H9 (cell line): ENCODE data around the gene IGSF9. TPM values are rescaled to one million over a fixed set of nuclear protein-coding genes. Genes with fewer than 3 reads are reported as not detected.

ENCODE experiments used
- DNase-seq: peaks from one replicate; pipeline ENCODE4 v3.0.0-alpha.2; 2017
- H2AFZ ChIP-seq: one replicate; pipeline ENCODE4 v1.6.1; 2013; ENCODE audit warnings: mild to moderate bottlenecking, low read length, control low read depth, moderate library complexity
- H2AK5ac ChIP-seq: 2 replicates; pipeline ENCODE4 v1.6.1; 2013; ENCODE audit warnings: low read length, control low read depth, mixed read lengths; ENCODE audit not compliant: insufficient read length
- H2BK120ac ChIP-seq: one replicate; pipeline ENCODE4 v1.6.1; 2013; ENCODE audit warnings: low read depth, mild to moderate bottlenecking, low read length, control low read depth, inconsistent platforms; ENCODE audit not compliant: poor library complexity, severe bottlenecking
- H2BK12ac ChIP-seq: 2 replicates; pipeline ENCODE4 v1.6.1; 2013; ENCODE audit warnings: low read length, control low read depth, mixed read lengths, low read depth; ENCODE audit not compliant: insufficient read length
- H2BK15ac ChIP-seq: 2 replicates; pipeline ENCODE4 v1.6.1; 2013; ENCODE audit warnings: low read depth, low read length, control low read depth
- H2BK20ac ChIP-seq: one replicate; pipeline ENCODE4 v1.6.1; 2013; ENCODE audit warnings: low read depth, mild to moderate bottlenecking, low read length, control low read depth, inconsistent platforms; ENCODE audit not compliant: poor library complexity, severe bottlenecking
- H2BK5ac ChIP-seq: 2 replicates; pipeline ENCODE4 v1.6.1; 2013; ENCODE audit warnings: low read length, control low read depth, mixed read lengths; ENCODE audit not compliant: insufficient read length
- H3K14ac ChIP-seq: 2 replicates; pipeline ENCODE4 v1.6.1; 2013; ENCODE audit warnings: low read length, control low read depth; ENCODE audit not compliant: insufficient read depth
- H3K18ac ChIP-seq: 2 replicates; pipeline ENCODE4 v1.6.1; 2013; ENCODE audit warnings: low read depth, mild to moderate bottlenecking, mixed read lengths, low read length, control low read depth; ENCODE audit not compliant: insufficient read length
- H3K23ac ChIP-seq: 2 replicates; pipeline ENCODE4 v1.6.1; 2013; ENCODE audit warnings: low read length, control low read depth, mixed read lengths, low read depth; ENCODE audit not compliant: insufficient read length
- H3K23me2 ChIP-seq: 2 replicates; pipeline ENCODE4 v1.6.1; 2013; ENCODE audit warnings: low read depth, mild to moderate bottlenecking, mixed read lengths, low read length, control low read depth; ENCODE audit not compliant: insufficient read length, poor library complexity, severe bottlenecking
- H3K27ac ChIP-seq: 2 replicates; pipeline ENCODE4 v1.5.1; 2013; ENCODE audit warnings: low read length, control low read depth, mixed read lengths, low read depth; ENCODE audit not compliant: insufficient read length
- H3K27me3 ChIP-seq: 2 replicates; pipeline ENCODE4 v1.6.1; 2013; ENCODE audit warnings: low read length, control low read depth, inconsistent platforms; ENCODE audit not compliant: insufficient read depth
- H3K4ac ChIP-seq: 2 replicates; pipeline ENCODE4 v1.6.1; 2013; ENCODE audit warnings: low read depth, mild to moderate bottlenecking, control low read depth, inconsistent platforms, low read length, moderate library complexity
- H3K4me1 ChIP-seq: 2 replicates; pipeline ENCODE4 v1.6.1; 2013; ENCODE audit warnings: low read length, control low read depth, inconsistent platforms; ENCODE audit not compliant: insufficient read depth
- H3K4me2 ChIP-seq: 2 replicates; pipeline ENCODE4 v1.6.1; 2013; ENCODE audit warnings: low read length, control low read depth, mixed read lengths; ENCODE audit not compliant: insufficient read length, insufficient read depth
- H3K56ac ChIP-seq: 2 replicates; pipeline ENCODE4 v1.6.1; 2013; ENCODE audit warnings: low read depth, mild to moderate bottlenecking, mixed read lengths, low read length, control low read depth; ENCODE audit not compliant: insufficient read length
- H3K79me1 ChIP-seq: 2 replicates; pipeline ENCODE4 v1.6.1; 2013; ENCODE audit warnings: low read depth, mild to moderate bottlenecking, moderate library complexity, low read length, control low read depth, inconsistent platforms; ENCODE audit not compliant: insufficient read depth, poor library complexity, severe bottlenecking
- H3K79me2 ChIP-seq: 2 replicates; pipeline ENCODE4 v1.6.1; 2013; ENCODE audit warnings: low read length, control low read depth, inconsistent platforms; ENCODE audit not compliant: insufficient read depth
- H3K9ac ChIP-seq: 2 replicates; pipeline ENCODE4 v1.6.1; 2013; ENCODE audit warnings: low read length, control low read depth, mixed read lengths; ENCODE audit not compliant: insufficient read length; ENCODE audit errors: extremely low read depth
- H3K9me3 ChIP-seq: one replicate; pipeline ENCODE4 v1.6.1; 2013; ENCODE audit warnings: low read depth, low read length, inconsistent platforms; ENCODE audit not compliant: control insufficient read depth
- H3T11ph ChIP-seq: one replicate; pipeline ENCODE4 v1.6.1; 2013; ENCODE audit warnings: mild to moderate bottlenecking, low read length, control low read depth, inconsistent platforms
- H4K20me1 ChIP-seq: one replicate; pipeline ENCODE4 v1.6.1; 2013; ENCODE audit not compliant: control insufficient read depth, insufficient read length, insufficient read depth
- H4K5ac ChIP-seq: 2 replicates; pipeline ENCODE4 v1.6.1; 2013; ENCODE audit warnings: low read depth, mild to moderate bottlenecking, mixed read lengths, low read length, control low read depth; ENCODE audit not compliant: insufficient read length
- H4K8ac ChIP-seq: replicated peaks from 2 replicates; pipeline ENCODE4 v1.6.1; 2013; ENCODE audit warnings: low read length, control low read depth, mixed read lengths, low read depth; ENCODE audit not compliant: insufficient read length
- H4K91ac ChIP-seq: 2 replicates; pipeline ENCODE4 v1.6.1; 2013; ENCODE audit warnings: low read depth, mild to moderate bottlenecking, moderate library complexity, mixed read lengths, low read length, control low read depth; ENCODE audit not compliant: insufficient read length
- H3K27ac Mint-ChIP-seq, 3 experiments: 2 replicates in 2 of 3; 3 replicates in 1 of 3; pipeline ENCODE4 v1.8.0; 2020 to 2021; ENCODE audit warnings: mixed read lengths in 3 of 3, mild to moderate bottlenecking in 1 of 3, moderate library complexity in 1 of 3
- H3K27me3 Mint-ChIP-seq: 2 replicates; pipeline ENCODE4 v1.8.0; 2021; ENCODE audit warnings: low read depth, mild to moderate bottlenecking, moderate library complexity, mixed read lengths
- H3K36me3 Mint-ChIP-seq, 3 experiments: 2 replicates in 2 of 3; 3 replicates in 1 of 3; pipeline ENCODE4 v1.8.0; 2020 to 2021; ENCODE audit warnings: low read depth in 3 of 3, mixed read lengths in 3 of 3; ENCODE audit not compliant: insufficient read depth in 1 of 3
- H3K4me1 Mint-ChIP-seq, 2 experiments: 2 replicates each; pipeline ENCODE4 v1.8.0; 2020; ENCODE audit warnings: mixed read lengths in 2 of 2
- H3K4me3 Mint-ChIP-seq, 2 experiments: 2 replicates in 1 of 2; 3 replicates in 1 of 2; pipeline ENCODE4 v1.8.0; 2020 to 2021; ENCODE audit warnings: mild to moderate bottlenecking in 2 of 2, mixed read lengths in 2 of 2, moderate library complexity in 1 of 2
- H3K9me3 Mint-ChIP-seq, 2 experiments: 2 replicates in 1 of 2; 3 replicates in 1 of 2; pipeline ENCODE4 v1.8.0; 2020; ENCODE audit warnings: mild to moderate bottlenecking in 2 of 2, mixed read lengths in 2 of 2, moderate library complexity in 1 of 2
- CTCF ChIP-seq: fragments of 200-600 bp; sonication (generic); conservative IDR thresholded peaks from 3 replicates; pipeline ENCODE4 v1.8.0; 2021; ENCODE audit warnings: antibody characterized with exemption, mild to moderate bottlenecking
- WGBS: extraction: QIAGEN DNeasy Blood & Tissue Kit; methylation state at CpG from one replicate; pipeline ENCODE4 v1.1.7; 2013; ENCODE audit warnings: missing lambda C conversion rate, low lambda C conversion rate, mixed read lengths; ENCODE audit not compliant: insufficient read length; ENCODE audit errors: extremely low coverage; 5-methylcytosine and 5-hydroxymethylcytosine counted together
- total RNA-seq: library from RNA; stranded (reverse); gene quantifications from 2 replicates; pipeline ENCODE4 v1.2.1, GENCODE V29; 2021

IGSF9 gene
- total RNA-seq, 1 experiment from 2014 or later = 11.3 TPM

DNA sequence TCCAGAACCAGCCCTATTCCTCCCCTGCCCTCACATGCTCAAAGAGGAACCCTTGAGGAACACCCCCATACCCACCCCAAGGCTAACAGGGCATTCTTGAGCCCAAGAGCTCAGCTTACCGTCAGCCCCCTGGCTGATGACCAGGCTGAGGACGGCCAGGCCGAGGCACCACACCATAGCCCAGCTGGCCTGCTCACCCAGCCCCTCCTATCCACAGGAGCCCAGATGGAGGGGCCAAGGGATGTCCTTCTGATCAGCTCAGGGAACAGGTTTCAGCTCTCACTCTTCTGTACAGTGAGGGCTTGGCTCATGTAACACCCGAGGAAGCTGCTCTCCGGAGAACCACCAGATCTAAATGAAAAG lies 2.2 kb downstream of the IGSF9 start:
- Histone ChIP-seq H2BK20ac (no peak overlapping the region), H2BK12ac (no peak overlapping the region), H2AK5ac (no peak overlapping the region), H3K23ac (no peak overlapping the region), H4K91ac (no peak overlapping the region), H2AFZ (no peak overlapping the region), H4K20me1 (no peaks in the 10 kb centered on the region), H3T11ph (no peak overlapping the region), H3K14ac (no peak overlapping the region), H4K5ac (no peak overlapping the region), H3K79me1 (no peaks in the 10 kb centered on the region), H3K4me2 (no peak overlapping the region), H2BK5ac (no peak overlapping the region), H3K27ac (no peak overlapping the region), H3K9me3 (no peaks in the 10 kb centered on the region), H2BK120ac (no peak overlapping the region), H3K9ac (no peak overlapping the region), H3K4ac (no peak overlapping the region), H4K8ac (no peak overlapping the region), H2BK15ac (no peak overlapping the region), H3K18ac (no peak overlapping the region), H3K56ac (no peak overlapping the region), H3K23me2 (peaks cover 10% of the 10 kb centered on the region), H3K79me2 (no peaks in the 10 kb centered on the region), H3K27me3 (no peaks in the 10 kb centered on the region), H3K4me1 (no peaks in the 10 kb centered on the region; the same call in 1 of the 2 replicates)
- Mint-ChIP-seq H3K9me3 (no peaks in the 10 kb centered on the region), H3K4me1 (peaks cover 31 to 58% of the 10 kb centered on the region in 2 experiments), H3K36me3 (peaks cover 8 to 13% (median 8%) of the 10 kb centered on the region in 3 experiments; a peak in 6 of 7 replicates), H3K27ac (no peak overlapping the region; a peak in 1 of 7 replicates), H3K27me3 (peaks cover 3% of the 10 kb centered on the region), H3K4me3 (peak overlapping the region in 1 of 2 experiments; percentile 48; a peak in 1 of 5 replicates)
- WGBS = no CpG with 5 or more reads among the region's 5 CpGs
- no peak for TF ChIP-seq CTCF
- DNase-seq = no peak
